ENCODE data around the gene HILPDA.
"Not testable (repeated sequence)": the region's sequence is repeated elsewhere in the genome, so short reads cannot be mapped to it uniquely, and the experiment has no call there.

The HILPDA gene

GRCh38 chr7:128507321-128507993, 51.8 kb downstream of the HILPDA start:
- not testable (repeated sequence) for H3K4me1 Mint-ChIP-seq; H3K9me3 Mint-ChIP-seq; H3K4me3 Mint-ChIP-seq; H3K27me3 Mint-ChIP-seq (ENCODE audit: low read depth); H3K27ac Mint-ChIP-seq; H3K36me3 Mint-ChIP-seq (ENCODE audit: low read depth)

All from nephron (organoid).